ENCODE data around the gene KCNQ5. TPM values are rescaled to one million over a fixed set of nuclear protein-coding genes. Genes with fewer than 3 reads are reported as not detected.

Gene KCNQ5
- total RNA-seq, 2 experiments from 2014 or later = 2.1 to 2.5 TPM

- Histone ChIP-seq H3K4me3 (ENCODE audit: low read length) (no peak overlapping the region), H3K27me3 (ENCODE audit: control insufficient read depth in 1 of 2, insufficient read depth in 2 of 2, low read length in 2 of 2) (no peaks in the 10 kb centered on the region), H3K9me3 (ENCODE audit: control insufficient read depth in 1 of 2, insufficient read depth in 1 of 2, low read length in 2 of 2) (no peaks in the 10 kb centered on the region), H3K4me1 (ENCODE audit: insufficient read depth, low read length) (no peaks in the 10 kb centered on the region), H3K36me3 (ENCODE audit: insufficient read depth, low read length) (no peaks in the 10 kb centered on the region), H3K27ac (ENCODE audit: low read depth in 1 of 2, low read length in 2 of 2) (no peak overlapping the region)
- Mint-ChIP-seq H3K4me1 (ENCODE audit: low read depth) (no peaks in the 10 kb centered on the region), H3K36me3 (ENCODE audit: low read depth) (no peaks in the 10 kb centered on the region), H3K27me3 (no peaks in the 10 kb centered on the region), H3K27ac (no peak overlapping the region), H3K9me3 (no peaks in the 10 kb centered on the region), H3K4me3 (no peak overlapping the region)
- intact Hi-C loops (cut with DNase I, micrococcal nuclease) = no loop called here
- DNase-seq = no peak
- ChIA-PET POLR2A (no interaction called here), CTCF (no interaction called here)
- no peak for TF ChIP-seq CTCF (IDR thresholded peaks at IDR 0.05)
- no peak for ATAC-seq (ENCODE audit: poor library complexity)
Observed at GRCh38 chr6:73076211-73076954, 454.5 kb downstream of the KCNQ5 start.

GRCh38 chr6:73078333-73078862 is 456.5 kb downstream of the KCNQ5 start:
- TF ChIP-seq CTCF (IDR thresholded peaks at IDR 0.05) = no peak
- no peaks in the 10 kb centered on the region for H3K9me3 Mint-ChIP-seq
- ChIA-PET POLR2A (no interaction called here), CTCF (no interaction called here)
- H3K27ac ChIP-seq (ENCODE audit: low read depth in 1 of 2, low read length in 2 of 2) = no peak overlapping the region
- no peaks in the 10 kb centered on the region for H3K27me3 ChIP-seq (ENCODE audit: control insufficient read depth in 1 of 2, insufficient read depth in 2 of 2, low read length in 2 of 2)
- no peak overlapping the region for H3K4me3 ChIP-seq (ENCODE audit: low read length)
- no peak for ATAC-seq (ENCODE audit: poor library complexity)
- no peak overlapping the region for H3K4me3 Mint-ChIP-seq
- H3K36me3 Mint-ChIP-seq (ENCODE audit: low read depth) = no peaks in the 10 kb centered on the region
- intact Hi-C loops (cut with DNase I, micrococcal nuclease) = no loop called here
- H3K4me1 ChIP-seq (ENCODE audit: insufficient read depth, low read length) = no peaks in the 10 kb centered on the region
- no peak overlapping the region for H3K27ac Mint-ChIP-seq
- H3K9me3 ChIP-seq (ENCODE audit: control insufficient read depth in 1 of 2, insufficient read depth in 1 of 2, low read length in 2 of 2) = no peaks in the 10 kb centered on the region
- no peaks in the 10 kb centered on the region for H3K27me3 Mint-ChIP-seq
- no peaks in the 10 kb centered on the region for H3K4me1 Mint-ChIP-seq (ENCODE audit: low read depth)
- no peaks in the 10 kb centered on the region for H3K36me3 ChIP-seq (ENCODE audit: insufficient read depth, low read length)
- DNase-seq = no peak

GRCh38 chr6:73078908-73079610 is 457.2 kb downstream of the KCNQ5 start:
- ChIA-PET POLR2A (no interaction called here), CTCF (no interaction called here)
- H3K4me3 ChIP-seq (ENCODE audit: low read length) = no peak overlapping the region
- H3K9me3 Mint-ChIP-seq = no peaks in the 10 kb centered on the region
- TF ChIP-seq CTCF (IDR thresholded peaks at IDR 0.05) = no peak
- H3K4me1 Mint-ChIP-seq (ENCODE audit: low read depth) = no peaks in the 10 kb centered on the region
- no peak overlapping the region for H3K4me3 Mint-ChIP-seq
- no peaks in the 10 kb centered on the region for H3K9me3 ChIP-seq (ENCODE audit: control insufficient read depth in 1 of 2, insufficient read depth in 1 of 2, low read length in 2 of 2)
- H3K27me3 Mint-ChIP-seq = no peaks in the 10 kb centered on the region
- H3K36me3 ChIP-seq (ENCODE audit: insufficient read depth, low read length) = no peaks in the 10 kb centered on the region
- intact Hi-C loops (cut with DNase I, micrococcal nuclease) = no loop called here
- no peak overlapping the region for H3K27ac Mint-ChIP-seq
- no peaks in the 10 kb centered on the region for H3K4me1 ChIP-seq (ENCODE audit: insufficient read depth, low read length)
- no peak for DNase-seq
- no peak overlapping the region for H3K27ac ChIP-seq (ENCODE audit: low read depth in 1 of 2, low read length in 2 of 2)
- no peak for ATAC-seq (ENCODE audit: poor library complexity)
- no peaks in the 10 kb centered on the region for H3K27me3 ChIP-seq (ENCODE audit: control insufficient read depth in 1 of 2, insufficient read depth in 2 of 2, low read length in 2 of 2)
- H3K36me3 Mint-ChIP-seq (ENCODE audit: low read depth) = no peaks in the 10 kb centered on the region

Data from CD4-positive, alpha-beta T cell (primary cell).